GM18517 (cell line): ENCODE data around the gene MMP7.

Experiments
- ATAC-seq: cut with Tn5 transposase; IDR thresholded peaks from one replicate; pipeline ENCODE4 v1.9.1; 2021; ENCODE audit warnings: mild to moderate bottlenecking, moderate library complexity; ENCODE audit not compliant: unreplicated experiment

Gene MMP7, protein sequence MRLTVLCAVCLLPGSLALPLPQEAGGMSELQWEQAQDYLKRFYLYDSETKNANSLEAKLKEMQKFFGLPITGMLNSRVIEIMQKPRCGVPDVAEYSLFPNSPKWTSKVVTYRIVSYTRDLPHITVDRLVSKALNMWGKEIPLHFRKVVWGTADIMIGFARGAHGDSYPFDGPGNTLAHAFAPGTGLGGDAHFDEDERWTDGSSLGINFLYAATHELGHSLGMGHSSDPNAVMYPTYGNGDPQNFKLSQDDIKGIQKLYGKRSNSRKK

DNA sequence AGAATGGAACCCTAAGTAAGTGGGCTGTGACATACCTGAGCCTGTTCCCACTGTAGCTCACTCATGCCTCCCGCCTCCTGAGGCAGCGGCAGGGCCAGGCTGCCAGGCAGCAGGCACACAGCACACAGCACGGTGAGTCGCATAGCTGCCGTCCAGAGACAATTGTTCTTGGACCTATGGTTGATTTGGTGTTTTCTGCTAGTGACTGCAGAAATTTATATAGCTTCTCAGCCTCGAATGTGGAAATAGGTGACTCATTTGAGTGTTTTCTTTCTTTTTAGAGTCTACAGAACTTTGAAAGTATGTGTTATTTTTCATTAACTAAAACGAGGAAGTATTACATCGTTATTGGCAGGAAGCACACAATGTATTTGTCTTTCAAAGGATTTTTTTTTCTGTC is at the start of gene MMP7:
Gene MMP7, minus strand, starts transcription at position 190 of the 400 bp plus-strand sequence. Its CDS starts 47 bp downstream, at position 143.
- ATAC-seq: no peak

DNA sequence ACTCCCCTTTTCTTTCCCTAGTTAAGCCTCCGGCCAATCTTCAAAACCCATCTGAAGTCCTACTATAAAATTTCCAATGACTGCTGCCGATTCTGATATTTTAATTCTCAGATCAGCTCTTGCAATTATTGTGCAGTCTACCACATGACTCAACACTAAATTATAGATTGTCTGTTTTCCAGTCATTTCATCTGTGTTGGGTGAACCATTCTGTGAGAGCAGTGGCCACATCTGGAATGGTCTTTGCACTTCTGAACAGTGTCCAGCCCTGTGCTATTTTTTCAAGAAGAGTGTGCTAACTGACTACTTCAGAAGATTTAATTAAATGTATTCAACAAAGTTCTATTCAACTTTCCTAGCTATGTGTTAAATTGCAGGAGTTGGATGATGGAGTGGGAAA is 47.2 kb upstream of the MMP7 start:
- ATAC-seq: no peak

DNA sequence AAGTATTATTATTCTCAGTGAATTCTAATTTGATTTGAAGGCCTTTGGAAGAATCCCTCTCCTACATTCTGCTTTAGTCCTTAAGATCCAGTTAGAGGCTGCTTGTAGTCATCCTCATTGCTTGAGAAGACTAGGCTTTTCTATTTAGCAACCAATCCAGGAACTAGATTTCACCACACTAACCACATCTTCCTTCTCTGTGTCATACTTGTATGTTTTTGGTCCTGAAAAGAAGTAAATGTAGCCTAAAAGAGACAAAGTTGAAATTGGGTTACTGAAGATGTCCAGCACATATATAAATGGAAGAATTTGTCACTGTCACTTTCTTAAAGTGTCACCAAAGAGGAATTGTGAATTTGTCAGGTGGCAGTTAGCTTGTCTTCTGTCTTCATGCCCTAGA is 46.6 kb upstream of the MMP7 start:
- no peak for ATAC-seq

DNA sequence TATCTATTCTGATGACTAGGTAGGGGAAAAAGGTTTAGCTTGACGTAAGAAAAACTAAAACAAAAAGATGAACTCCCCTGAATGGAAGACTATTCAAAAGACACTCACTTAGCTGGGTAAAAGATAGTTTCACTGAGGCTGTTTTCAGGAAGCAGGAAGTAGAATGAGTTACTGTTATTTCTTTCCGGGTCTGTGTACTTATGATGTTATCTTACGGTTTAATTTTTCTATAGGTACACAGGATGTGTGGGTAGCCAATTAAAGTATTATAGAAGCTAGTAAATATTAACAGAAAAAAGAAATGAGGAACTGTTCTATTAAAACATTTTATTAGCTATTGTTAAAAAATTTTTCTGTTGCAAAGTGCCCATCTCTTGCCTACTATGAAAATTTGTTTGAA is 45.8 kb upstream of the MMP7 start:
- no peak for ATAC-seq

DNA sequence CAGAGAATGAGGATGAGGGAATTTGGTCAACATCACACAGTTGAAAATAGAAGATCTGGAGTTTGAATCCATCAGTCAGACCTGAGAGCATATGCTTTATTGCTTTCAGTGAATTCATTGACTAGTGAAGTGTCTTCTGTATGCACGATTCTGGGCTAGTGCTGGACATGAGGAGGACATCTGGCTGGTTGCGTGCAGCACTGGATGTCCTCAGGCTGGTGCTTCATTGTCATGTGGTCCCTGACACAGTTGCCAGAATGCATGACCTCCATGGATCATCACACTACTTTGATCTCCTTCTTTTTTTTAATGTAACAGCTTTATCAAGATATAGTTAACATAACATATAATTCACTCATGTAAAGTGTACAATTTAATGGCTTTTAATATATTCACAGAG is 44.5 kb upstream of the MMP7 start:
- ATAC-seq: no peak

DNA sequence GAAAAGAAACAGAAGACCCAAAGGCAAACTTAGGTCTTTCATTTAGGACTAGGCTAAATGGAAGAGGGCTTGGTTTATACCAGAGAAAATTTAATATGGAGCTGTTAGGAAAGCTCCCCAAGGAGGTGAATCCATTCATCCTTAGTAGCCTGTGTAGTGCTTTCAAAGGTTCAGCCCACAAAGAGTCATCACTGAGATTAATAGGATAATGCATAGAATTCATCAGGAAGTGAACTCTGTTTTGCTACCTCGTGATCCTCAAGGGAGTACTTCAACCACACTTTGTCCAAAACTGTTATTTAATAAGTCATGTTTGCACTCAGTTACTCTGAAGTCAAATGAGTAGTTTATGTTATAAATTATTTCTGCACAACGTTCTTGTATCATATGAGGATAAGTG is 43.3 kb upstream of the MMP7 start:
- no peak for ATAC-seq

DNA sequence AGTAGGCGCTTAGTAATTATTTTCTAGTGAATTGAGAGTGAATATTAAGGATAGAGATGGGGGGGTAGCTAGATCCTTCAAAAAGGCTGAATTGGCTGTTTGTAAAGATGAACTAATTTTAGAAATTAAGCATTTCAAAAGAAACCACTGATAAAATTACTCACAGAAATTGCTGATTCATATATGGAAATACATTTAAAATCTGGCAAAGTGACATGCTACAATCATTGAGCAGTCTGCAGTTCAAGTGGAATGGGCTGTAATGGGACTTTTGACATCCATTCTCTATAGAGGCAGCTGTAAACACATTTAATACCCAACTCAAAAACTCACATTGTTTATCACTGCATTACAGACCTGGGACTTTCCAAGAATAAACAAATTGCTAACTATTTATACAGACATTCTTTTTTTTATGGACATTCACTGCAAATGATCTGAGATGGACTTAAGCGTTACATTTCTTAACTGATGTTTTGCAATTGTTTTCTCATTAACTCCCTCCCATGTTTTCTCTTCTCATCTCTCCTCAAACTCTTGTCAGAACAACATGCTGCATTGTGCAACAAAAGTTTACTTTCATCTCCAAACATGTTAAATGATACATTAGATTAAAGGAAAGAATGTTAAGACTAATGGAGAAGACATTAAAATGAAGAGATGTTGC is 42.1 kb upstream of the MMP7 start:
- ATAC-seq: no peak

DNA sequence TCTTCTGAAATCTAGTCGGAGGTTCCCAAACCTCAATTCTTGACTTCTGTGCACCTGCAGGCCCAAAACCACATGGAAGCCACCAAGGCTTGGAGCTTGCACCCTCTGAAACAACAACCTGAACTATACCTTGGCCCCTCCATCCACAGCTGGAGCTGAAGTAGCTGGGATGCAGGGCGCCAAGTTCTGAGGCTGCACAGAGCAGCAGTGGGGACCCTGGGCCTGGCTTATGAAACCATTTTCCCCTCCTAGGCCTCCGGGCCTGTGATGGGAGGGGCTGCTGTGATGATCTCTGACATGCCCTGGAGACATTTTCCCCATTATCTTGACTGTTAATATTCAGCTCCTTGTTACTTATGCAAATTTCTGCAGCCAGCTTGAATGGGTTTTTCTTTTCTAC is 38.3 kb upstream of the MMP7 start:
- no peak for ATAC-seq

DNA sequence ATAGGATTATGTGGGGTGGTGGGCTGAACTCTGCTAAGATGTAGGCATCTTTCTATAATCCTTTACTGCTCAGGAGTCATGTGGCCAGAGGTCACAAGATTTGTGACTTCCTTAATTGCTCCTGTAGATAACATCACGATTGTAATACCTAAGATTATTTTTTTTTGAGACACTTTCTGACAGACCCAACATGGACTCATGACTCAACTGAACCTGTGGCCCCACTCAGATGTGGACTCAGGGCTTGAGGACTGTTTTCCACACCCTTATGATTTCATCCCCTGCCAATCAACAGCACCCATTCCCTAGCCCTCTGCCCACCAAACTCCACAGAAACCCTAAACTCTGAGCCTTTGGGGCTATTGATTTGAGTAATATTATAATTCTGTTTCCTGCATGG is 35.6 kb upstream of the MMP7 start:
- no peak for ATAC-seq

DNA sequence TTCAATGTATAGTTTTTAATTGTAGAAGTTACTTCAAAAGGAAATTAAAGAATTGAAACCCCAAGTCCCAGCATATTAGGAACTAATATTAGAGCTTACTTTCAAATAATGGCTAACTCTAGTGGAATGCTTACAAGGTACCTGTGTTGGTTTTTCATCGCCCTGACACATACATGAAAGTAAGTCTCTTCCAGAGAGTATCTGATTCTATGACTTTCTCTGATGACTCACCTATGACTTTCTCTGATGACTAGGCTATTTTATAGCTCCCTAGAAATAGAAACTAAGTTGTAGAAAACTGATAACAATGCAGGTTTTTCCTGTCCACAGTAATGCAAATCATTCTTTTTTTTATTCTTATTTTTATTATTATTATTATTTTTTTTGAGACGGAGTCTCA is 33.6 kb upstream of the MMP7 start:
- peak; percentile 58 for ATAC-seq

DNA sequence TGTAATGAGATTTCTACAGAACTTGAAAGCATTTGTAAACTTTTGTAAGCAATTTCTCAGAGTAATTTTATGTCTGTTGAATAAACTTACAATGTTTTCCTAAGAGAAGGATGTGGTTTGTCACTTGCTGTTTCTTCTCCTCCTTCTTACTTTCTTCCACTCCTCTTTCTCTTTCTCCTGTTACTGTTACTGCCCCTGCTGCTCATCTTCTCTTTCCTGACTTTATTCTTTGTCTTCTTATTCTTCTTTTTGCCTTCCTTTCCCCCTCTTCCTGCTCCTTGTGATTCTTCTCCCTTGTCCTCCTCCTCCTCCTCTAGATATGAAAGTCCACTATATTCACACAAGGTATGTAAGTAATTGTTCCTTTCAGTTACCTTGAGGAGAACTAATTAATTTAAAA is 31.1 kb upstream of the MMP7 start:
- no peak for ATAC-seq

DNA sequence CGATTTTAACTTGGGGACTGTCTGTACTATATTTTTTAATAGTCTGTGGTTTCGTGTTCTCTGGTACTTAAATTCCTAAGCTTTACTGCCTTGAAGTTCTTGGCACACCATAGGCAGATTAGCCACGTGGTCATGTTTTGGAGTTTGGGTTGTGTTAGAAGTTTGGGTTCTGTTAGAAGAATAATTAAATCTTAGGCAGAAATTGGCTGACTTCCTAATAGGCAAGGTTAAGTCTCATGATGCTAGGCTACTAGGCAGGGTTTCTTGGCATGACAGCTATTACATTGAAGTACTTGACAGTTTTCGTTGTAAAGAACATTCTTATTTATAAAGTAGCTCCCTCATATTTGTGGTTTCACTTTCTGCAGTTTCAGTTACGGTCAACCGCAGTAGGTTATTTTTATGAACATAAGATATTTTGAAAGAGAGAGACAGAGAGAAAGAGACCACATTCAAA is 30.0 kb upstream of the MMP7 start:
- ATAC-seq: peak; percentile 88

DNA sequence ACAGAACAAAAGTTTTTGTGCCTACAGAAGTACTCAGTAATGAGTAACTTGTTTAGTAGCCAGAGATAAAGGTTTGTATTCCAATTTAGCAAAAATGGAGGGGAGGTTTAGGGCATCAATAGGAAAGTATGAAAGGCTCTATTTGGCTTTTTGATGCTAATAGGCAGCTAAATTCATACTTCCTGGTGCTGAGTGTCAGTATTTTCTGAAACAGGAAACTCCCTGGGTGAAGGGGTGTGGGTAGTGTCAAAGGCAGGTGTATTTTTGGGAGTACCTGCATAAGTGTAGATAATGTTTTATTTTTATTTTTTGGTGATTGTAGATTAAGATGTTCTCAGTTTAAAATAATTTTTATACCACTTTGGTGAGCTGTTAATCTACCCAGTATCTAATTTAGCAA is 29.3 kb upstream of the MMP7 start:
- peak; percentile 48 for ATAC-seq

DNA sequence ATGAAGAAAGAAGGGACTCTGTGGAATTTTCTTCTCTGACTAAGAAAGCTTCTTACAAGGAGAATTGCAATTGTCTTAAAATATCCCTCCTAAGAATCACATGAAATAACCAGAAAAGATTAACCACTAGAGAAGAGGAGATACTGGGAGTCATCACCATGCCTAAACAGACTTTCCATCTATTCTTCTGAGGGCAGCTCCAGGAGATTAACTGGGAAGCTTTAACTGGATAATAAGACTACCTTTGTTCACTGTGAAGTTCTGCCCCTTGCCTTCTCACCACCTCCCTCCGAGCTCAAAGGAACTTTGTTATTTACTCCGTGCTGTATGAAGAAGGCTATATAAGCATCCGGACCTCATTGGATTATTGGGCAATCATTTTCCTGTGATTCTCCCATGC is 24.5 kb upstream of the MMP7 start:
- no peak for ATAC-seq

DNA sequence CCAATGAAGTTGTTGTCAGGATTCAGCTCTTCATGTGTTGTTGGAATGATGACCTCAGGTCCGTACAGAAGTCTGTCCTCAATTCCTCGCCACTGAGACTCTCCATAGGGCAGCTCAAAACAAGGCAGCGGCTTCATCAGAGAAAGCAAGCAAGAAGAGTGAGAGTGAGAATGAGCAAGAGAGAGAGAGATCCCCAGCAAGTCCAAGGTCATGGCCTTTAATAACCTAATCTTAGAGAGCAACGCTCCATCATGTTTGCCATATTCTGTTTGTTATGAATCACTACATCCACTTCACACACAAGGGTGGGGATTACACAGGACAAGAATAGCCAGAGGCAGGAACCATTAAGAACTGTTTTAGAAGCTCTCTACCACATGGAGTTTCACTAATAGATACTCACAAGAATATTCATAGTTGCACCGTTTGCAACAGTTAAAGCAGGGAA is 23.3 kb upstream of the MMP7 start:
- peak; percentile 92 for ATAC-seq

DNA sequence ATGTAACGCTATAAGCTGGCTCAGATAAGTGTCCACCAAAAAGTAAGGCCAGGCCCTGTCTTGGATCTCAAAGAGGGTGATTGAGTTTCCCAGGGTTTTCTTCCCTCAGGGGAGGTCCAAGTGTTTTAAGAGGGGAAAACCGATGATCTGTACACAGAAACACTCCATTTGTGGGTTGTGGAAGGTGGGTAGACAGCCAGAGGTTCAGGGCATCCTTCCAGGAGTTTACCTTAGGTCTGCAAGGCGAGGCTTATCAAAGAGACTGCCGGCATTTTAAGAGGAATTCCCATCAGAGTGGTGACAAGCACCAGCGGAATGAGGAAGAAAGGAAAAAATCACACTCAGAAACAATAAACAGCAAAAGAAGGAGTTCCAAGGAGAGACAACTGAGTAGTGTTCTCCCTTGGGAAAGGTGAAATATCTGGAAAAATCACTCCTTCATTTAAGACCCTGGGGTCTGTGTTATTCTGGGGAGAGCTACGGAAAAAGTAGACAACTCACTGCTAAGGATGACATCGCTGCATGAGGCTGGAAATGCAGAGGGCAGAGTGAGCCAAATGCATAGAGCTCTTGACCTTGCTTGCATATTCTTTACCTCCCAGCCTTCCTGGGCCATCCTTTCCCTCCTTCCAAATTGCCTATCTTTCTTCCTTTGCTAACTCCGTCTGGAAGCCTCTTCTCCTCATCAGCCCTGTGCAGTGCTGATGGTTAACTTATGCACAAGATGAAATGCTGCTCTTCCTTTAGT is 22.1 kb upstream of the MMP7 start:
- no peak for ATAC-seq

DNA sequence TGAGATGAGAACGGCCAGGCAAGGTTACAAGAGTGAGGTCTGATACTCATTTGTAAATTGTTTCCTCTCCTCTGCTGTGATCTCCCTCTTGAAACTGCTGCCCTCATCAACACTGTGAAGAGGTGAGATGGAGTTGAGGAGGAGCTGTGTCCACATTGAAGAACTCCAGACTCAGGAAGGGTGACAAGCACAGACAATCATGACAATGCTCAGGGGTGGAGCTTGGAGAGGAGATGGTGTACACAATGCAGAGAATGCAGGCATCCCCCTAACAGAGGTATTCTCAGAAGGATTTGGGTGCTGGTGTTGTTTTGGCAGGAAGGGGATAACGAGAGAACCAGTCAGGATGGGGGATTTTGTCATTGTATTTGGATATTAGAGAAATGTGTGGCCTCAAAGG is 21.5 kb upstream of the MMP7 start:
- no peak for ATAC-seq

DNA sequence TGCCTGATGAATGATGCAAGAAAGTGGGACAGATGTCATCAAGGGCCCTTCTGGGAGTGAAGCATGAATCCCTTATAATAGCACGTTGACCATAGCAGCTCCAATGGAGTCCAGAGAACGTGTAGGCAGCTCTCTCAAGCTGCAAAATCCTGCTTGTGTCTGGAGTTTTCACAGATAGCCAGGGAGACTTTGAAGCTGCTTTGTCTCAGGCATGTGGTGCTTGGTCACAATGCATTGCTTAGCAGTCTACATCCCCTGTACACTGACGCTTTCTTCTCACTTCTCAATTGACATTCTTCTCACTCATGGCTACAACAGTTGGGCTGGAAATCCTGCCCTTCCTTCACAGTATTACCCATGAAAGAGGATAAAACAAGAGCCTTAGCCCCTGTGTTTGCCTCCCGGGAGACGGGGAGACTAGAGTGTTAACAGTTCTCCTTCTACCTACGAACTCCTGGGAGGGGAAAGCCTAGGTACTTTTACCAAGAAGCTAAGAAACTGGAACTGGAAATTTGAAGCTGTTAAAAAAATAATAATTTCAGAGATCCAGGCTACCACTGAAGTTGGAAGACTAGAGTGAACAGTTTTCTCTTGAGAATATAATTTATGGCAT is 20.7 kb upstream of the MMP7 start:
- no peak for ATAC-seq

DNA sequence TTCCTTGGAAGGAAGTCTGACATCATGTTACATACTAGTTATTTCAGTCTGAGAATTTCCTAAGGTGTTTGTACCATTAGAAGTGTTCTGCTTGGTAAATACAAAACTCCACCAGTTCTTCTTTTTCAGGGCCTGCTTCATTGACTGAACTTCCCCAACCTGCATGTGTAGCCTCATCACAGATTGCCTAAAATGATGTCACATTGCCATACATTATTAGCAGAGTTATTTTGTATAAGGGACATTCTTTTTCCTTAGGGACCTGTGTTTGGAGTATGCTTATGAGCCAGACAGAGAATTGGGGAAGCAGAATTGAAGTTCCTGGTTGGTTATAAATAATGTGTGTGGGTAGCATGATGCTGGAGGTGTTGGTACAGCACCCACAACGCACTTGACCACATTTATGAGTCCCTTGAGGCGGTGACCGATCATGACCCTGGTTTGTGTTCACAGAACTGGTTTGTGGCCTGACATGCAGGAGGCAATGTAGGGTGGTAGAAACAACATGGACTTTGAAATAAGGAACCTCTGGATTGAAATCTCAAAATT is 16.4 kb upstream of the MMP7 start:
- peak; percentile 84 for ATAC-seq

DNA sequence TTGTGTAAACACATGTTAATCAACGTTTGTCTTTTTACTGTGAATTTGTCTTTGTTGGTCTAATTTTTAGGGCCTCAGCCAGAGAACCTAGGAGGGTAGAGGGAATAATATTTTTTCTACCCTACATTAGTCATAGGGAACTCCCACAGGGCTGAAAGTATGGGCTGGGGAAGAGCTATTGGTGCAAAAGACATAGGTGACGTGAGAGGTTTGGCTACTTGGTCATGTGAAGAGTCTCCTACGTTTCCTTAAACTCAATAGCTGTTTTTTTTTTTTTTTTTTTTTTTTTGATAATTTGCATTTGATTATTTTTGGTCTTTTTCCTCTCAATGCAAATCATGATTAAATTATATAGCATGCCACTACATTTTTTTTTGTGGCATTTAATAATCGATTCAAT is 15.9 kb upstream of the MMP7 start:
- ATAC-seq: peak; percentile 63

DNA sequence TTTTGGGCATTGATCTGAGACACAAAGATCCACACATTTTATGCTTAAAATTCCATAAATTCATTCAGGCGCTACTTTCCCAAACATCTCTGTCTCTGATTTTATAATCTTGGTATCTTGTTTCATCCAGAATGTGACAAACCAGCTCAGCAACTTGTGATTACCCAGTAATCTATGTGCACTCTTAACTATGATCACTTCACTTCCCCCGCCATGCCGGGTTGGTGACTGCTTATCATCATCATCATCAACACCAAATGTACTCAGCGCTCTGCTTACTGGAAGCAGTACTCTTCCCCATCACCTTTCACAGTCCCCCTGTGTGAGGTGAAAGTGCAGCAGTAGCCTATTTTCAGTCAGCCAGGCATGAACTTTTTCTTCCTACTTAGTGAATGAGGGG is 15.2 kb upstream of the MMP7 start:
- ATAC-seq: no peak
